NAMALWA (cell line): ENCODE measurements around the gene SLC30A7.
A peak's percentile ranks its signal among the peaks of the same experiment; 100 is the strongest.
"Not testable (repeated sequence)": the region's sequence is repeated elsewhere in the genome, so short reads cannot be mapped to it uniquely, and the experiment has no call there.

Experiments used
- DNase-seq: peaks from one replicate; pipeline ENCODE4 v3.0.0-alpha.2; 2015; ENCODE audit warnings: low spot score

The SLC30A7 gene, protein sequence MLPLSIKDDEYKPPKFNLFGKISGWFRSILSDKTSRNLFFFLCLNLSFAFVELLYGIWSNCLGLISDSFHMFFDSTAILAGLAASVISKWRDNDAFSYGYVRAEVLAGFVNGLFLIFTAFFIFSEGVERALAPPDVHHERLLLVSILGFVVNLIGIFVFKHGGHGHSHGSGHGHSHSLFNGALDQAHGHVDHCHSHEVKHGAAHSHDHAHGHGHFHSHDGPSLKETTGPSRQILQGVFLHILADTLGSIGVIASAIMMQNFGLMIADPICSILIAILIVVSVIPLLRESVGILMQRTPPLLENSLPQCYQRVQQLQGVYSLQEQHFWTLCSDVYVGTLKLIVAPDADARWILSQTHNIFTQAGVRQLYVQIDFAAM

DNA sequence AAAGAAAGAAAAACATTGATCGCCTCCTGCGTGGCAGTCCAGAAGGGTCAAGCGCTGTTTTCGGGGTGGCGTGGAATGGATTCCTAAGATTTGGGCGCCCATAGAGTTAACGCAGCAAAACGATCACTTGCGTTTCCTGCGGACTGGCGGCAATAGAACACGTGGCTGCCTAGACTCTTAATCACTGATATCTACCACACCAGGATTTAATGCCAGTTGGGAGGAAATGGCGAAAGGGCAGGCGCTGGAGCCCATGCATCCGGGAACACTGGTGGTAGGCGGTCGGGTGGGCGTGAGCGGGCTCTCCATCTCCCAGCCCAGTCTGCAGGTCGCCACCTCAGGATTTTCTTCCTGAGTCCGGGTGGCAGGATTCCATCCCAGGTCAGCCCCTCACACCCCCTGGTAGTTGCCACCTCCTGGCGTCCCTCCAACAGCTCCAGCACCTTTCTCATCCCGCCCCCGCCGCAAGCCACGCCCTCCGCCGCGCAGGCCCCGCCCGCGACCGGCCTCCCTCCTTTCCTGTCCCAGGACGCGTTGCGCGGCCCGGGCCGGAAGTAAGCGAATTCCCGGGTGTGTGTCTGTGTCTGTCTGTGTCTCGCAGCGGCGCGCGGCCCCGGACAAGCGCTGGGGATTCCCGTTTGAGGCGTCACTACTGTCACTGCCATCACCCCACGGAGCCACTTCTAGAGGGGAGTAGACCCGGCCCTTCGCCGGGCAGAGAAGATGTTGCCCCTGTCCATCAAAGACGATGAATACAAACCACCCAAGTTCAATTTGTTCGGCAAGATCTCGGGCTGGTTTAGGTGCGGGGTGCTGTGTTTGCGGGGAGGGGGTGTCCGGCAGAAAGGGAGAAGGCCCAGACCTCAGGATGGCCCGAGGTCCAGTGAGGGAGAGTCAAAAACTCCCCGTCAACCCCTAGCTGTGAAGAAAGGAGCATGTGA lies at the start of gene SLC30A7:
Gene SLC30A7, plus strand, starts transcription at position 551 of the 941 bp plus-strand sequence. Its CDS starts 173 bp downstream, at position 724.
- DNase-seq, result peak; percentile 90

DNA sequence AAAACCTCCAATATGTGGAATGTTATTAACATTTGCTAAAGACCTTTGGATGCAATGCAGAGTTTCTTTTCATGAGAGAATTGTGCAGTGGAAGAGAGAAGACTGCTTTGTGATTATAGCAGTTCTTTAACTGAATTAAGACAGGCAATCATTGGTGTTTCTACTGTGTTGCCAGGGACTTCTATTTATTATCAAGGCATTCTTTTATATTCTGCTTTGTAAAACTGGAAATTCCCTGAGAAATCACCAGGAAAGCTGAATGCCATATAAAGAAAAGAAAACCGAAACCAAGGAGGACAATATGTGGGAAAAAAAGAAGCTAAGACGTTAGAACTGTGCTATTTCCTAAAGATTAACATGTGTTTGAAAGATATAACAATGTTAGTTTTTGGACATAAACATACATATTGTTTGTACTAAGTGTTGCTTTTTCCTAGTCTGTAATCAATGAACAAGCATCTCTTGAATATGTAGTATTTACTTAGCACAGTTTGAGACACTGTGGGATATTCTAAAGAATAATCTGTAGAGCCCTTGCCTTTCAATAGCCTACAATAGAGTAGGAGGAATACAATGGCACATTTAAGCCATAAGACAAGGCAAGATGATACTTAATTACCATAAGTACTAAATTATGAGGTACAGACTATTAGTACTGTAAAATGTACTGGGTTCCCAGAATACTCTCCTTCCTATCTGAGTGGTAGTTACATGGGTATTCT lies 48.4 kb upstream of the SLC30A7 start:
- DNase-seq, result no peak

DNA sequence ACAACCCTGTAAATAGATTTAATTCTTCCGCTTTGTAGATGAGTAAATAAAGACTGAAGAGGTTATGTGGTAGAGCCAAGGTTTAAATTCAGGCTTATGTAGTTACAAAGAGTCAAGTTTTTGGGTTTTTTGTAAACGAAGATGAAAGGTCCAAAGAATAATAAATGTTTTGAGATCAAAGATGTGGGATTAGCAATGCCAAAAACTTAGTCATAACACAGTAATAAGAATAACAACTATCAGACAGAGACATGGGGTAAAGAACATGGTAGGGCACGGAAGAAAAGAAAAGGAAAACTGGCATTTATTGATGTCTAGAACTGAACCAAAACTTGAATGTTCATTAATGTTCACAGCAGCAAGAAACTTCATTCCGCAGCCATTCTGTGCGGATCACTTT lies 44.2 kb upstream of the SLC30A7 start:
- no peak for DNase-seq

DNA sequence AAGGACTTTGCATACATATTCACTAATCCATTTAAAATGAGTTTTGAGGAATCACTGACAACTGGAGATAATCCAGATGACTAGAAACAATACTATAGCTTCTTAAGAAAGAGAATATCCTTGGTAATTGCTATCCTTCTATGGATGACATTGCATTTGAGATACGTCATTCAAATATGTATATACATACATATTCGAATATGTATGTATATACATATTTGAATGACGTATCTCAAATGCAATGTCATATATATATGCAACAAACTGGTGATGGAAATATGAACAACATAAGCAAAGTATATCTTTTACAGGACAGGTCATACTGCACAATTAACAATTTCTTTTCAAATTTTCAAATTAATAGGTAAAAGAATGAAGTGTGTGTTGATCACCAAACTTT lies 42.9 kb upstream of the SLC30A7 start:
- no peak for DNase-seq

DNA sequence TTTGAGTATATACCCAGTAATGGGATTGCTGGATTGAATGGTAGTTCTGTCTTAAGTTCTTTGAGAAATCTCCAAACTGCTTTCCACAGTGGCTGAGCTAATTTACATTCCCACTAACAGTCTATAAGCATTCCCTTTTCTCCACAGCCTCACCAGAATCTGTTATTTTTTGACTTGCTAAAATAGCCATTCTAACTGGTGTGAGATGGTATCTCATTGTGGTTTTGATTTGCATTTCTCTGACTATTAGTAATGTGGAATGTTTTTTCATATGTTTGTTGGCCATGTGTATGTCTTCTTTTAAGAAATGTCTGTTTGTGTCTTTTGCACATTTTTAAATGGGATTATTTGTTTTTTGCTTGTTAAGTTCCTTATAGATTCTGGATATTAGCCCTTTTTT lies 40.8 kb upstream of the SLC30A7 start:
- DNase-seq, result not testable (repeated sequence)

DNA sequence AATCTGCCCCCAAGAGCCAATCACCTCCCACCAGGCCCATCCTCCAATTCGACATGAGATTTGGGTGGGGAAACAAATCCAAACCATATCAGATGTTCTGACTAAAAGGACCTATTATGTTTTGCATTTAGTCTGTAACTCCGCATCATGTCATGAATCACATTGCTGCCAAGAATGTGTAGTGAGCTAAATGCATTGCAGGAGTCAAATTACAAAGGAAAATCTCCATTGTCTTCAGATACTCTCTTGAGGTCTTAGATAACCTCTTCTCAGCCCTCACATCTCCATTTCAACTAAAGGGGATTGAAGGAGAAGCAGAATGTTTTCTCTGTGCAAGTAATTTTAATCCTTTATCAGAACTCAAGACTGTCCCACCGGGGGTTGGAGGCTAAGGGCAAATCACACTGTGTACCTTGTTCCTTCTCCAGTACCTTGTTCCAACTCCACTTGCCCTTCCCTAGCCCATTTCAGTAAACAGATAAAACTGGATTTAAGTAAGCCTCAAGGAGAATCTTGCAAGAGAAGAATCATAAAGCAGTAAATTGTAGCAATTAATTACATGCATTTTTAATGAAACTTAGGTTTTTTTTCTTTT lies 35.4 kb upstream of the SLC30A7 start:
- DNase-seq, result no peak

DNA sequence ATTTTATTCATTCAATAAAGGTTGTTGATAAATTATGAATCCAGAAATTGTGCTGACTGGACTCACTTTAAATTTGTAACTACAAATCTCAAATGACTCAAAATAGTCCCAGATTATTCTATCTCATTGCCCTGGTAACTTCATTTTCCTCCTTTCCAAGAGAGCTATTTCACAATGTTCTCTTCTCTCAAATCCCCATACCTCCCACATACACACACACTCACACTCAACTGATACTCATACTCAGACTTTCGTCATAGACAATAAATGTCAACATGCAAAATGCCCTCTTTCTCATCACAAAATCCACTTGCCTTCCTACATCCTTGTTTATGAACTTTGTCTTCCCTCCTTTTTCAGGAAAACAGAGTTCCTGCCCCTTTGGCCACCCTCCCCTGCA lies 34.5 kb upstream of the SLC30A7 start:
- no peak for DNase-seq

DNA sequence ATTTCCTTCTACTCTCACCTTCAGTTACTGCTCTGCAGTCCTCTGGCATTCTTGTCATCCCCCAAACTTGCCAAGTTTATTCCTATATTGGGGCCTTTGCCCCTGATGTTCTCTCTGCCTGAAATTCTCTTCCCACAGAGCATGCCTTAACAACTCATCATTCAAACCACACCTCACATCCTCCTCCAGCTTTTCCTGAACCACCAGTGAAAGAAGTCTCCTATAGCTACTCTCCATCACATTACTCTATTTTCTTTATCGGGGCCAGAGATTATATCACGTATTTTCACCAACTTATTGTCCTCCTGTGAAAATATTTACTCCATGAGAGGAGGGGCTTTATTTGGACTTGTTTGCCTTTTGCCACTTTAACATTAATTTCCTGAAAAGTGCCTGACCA lies 33.3 kb upstream of the SLC30A7 start:
- no peak for DNase-seq

DNA sequence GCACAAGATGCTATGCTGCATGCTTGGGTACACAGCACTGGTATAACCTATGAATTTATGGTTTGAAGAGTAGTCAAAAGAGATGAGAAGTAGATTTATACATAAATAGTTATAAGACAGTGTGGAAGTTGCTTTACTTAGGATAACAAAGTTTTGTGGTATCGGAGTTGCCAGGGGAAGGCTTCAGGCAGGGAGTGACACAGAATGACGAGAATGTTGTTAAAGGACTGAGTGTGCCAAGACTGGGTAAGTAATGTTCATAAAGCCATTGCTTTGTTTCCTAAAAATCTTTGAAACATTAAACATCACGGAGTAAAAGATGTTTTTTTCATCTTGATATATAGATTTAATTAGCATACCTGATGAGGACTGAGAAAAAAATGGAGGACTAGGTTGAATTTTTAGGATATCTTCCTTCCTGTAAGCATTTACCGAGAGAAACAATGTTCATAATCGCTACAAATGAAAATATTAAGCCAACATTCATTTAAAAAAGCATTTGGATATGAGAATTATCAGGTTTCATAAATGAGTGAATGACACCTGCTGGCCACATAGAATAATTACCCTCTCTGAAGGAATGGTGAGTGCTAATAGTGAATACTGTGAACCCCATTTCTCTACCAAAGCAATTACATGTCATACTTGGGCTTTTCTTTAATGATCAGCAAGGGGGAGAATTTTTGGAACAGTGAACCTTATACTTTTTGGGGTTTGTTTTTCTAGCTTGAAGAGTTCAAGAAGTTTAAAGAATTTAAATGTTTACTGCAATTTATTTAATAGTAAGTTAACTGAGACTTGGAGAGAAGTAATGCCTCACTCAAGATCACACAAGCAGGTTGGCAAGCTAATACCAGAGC lies 29.6 kb upstream of the SLC30A7 start:
- DNase-seq, result peak; percentile 59

DNA sequence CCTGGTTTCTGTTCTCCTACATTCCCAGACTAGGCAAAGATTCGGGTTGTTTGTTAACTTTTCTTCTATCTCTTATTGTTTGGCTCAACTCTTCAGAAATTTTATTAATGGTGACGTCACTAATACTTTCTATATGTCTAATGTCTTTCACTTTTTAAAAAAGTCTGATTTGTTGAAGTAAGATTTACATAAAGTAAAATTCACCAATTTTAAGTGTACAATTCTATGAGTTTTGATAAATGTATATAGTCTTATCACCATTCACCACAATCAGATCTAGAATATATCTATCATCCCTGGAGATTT lies 29.0 kb upstream of the SLC30A7 start:
- DNase-seq, result no peak

DNA sequence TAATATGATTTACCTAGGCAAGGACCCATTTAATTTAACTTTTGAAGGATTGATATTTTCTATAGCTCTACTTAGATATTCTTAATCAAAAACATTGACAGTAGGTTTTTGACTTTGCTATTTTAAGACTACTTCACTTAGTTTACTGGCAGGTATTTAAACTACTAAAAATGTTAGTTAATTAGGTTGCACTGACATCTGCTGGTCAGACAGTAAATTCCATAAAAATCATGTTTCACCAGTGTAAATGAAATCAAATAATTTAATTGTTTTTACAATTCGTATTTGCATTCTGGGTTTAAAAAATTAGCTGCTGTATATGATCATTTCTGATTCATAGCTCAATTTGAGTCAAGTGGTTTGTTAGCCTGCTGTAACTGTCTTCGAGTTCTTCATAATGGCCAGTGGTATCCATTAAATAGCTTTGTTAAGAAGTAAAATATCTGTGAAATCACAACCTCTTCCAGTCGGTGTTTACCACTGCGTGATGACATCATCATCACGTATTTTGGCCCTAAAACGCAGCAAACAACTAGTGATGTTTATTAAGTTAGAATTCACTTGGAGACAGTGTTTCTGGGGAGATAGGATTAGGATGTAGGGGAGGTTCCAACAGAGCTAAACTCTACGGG lies 27.4 kb upstream of the SLC30A7 start:
- peak; percentile 63 for DNase-seq

DNA sequence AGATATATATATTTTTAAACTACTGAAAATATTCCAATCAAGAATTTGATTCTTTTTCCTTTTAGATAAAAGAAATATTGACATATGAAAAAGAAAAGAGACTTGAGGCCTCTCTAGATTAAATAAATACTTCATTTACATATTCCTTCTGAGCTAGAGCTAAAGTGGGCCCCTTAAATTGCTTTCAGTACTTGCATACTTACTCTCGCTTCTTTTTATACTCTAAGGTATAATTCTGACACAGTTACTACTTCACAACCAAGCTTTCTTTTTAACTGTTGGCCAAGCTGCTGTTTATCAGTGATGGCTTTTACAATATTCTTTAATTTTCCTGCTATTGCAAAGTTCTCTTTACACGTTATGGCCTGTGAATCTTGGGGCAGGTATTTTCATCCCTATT lies 25.9 kb upstream of the SLC30A7 start:
- no peak for DNase-seq

DNA sequence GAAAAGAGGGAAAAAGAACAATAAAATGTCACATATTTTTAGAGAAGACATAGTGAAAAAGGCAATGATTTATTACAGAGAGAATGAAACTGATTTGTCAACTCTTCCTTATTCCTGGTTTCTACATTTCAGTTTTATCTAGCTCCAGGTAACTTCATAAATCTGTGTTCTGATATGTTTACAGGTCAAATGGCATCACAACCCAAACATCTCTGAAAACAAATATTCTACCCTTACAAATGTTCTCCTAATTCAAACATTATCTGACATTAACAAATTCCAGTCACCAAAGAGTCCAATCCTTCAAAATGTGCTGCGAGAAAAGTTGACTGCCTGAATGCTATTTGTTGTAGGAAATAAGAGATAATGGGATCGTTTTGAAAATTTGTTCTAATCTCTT lies 21.5 kb upstream of the SLC30A7 start:
- DNase-seq, result no peak

DNA sequence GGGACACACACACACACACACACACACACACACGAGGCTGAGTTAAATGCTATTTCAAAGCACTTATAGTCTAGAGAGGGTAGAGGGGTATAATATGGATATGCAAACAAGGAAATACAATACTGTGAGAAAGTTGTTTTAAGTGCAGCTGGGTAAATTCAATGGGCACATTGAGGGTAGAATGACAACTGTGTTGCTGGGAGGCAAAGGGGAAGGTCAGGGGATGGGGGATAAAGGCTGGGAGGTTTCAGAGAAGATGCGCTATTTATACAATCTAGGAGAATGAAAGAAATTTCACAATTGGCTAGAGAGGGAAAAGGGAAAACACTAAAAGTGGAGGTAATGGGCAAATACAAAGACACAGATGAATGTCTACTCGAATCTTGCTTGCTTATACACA lies 20.7 kb upstream of the SLC30A7 start:
- DNase-seq, result no peak

DNA sequence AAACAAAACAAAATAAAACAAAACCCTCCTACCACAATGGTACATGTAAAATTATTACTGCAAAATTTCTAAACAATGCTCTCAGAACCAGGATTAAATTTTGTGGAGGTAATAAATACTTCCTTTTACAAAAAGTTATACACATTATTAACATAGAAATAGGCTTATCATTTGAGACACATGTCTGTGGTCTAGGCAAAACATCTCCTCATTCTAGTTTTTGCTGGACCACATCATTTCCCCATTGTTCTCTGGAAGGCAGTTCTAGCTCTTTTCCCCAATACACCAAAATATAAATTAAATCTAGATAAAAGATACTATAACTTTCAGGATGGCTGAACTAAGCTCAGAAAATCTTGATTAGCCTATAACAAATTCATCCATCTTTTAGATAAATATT lies 19.6 kb upstream of the SLC30A7 start:
- no peak for DNase-seq

DNA sequence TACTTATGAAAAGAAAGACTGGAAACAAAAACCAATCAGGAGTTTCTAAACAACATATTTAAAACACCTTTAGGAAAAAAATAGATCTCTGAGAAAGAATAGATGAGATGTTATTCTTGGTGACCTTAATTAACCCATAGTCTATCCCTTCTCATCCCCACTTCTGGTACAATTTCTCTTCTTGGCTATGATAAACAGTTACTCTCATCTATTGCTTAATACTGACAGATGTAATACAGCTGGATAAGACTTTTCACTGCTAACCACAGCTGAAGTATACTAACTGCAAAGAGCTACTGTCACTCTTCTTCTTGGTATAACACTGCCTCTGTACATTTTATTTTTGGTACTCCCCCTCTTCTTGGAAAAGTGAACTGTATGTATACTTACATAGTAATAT lies 16.5 kb upstream of the SLC30A7 start:
- no peak for DNase-seq

DNA sequence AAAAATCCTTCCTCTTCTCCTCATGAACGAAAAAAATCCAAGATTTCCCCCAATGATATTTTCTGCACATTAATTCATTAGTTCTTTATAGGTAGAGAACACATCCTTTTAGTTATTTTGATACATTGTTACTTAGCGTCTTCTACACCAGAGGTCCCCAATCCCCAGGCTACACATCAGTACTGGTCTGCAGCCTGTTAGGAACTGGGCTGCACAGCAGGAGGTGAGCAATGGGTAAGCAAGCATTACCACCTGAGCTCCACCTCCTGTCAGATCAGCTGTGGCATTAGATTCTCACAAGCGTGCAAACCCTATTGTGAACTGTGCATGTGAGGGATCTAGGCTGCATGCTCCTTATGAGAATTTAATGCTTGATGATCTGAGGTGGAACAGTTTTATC lies 14.2 kb upstream of the SLC30A7 start:
- DNase-seq, result no peak

DNA sequence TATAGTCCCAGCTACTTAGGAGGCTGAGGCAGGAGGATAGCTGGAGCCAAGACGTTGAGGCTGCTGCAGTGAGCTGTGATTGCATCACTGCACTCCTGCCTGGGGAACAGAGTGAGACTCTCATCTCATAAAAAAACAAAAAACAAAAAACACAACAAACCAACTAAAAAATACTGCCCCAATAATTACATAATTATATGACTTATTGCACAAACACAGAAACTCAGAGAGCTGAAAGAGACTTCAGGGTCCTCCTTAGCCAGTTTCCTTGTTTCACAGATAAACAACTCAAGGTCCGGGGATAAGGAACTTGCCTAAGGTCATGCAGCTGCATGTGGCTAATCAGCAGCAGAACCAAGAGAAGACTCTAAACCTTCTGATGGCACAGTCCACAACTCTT lies 13.2 kb upstream of the SLC30A7 start:
- DNase-seq, result no peak

DNA sequence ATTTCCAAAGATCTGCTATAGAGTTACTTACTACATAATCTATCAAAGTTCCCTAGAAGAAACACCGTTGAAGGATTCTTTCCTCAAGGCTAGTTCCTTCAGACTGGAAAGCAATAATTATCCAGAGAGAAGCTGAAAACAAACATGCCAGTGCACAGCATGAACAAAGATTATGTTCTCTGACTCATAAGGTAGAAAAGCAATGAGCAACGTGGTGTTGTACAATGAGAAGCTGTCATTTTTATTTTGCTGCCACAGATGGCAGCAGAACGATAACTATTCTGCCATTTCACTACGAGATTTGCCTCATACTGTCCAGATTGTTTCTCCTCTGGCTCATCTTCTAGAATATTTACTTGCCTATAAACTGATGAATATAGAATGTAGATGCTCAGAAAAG lies 11.9 kb upstream of the SLC30A7 start:
- no peak for DNase-seq

DNA sequence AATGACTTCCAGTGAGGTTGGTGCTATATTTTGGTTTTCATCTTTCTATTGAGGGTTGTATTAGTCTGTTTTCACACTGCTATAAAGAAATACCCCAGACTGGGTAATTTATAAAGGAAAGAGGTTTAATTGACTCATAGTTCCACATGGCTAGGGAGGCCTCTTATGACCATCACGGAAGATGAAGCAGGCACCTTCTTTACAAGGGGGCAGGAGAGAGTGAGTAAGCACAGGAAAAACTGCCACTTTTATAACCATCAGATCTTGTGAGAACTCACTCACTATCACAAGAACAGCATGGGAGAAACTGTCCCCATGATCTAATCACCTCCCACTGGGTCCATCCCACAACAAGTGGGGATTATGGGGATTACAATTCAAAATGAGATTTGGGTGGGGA lies 6.9 kb upstream of the SLC30A7 start:
- not testable (repeated sequence) for DNase-seq
